Endometrial microvascular endothelial cells (primary cell): Measurements from ENCODE around the gene NR5A1. TPM values are rescaled to one million over a fixed set of nuclear protein-coding genes. Genes with fewer than 3 reads are reported as not detected.

Experiments used
- in situ Hi-C: cut with HindIII; loops from 2 replicates; pipeline ENCODE4 v1.10.0; 2017; ENCODE audit warnings: low sequenced_read_pairs, low pct_unique_long_range_greater_than_20kb; ENCODE audit errors: inconsistent ontology term
- total RNA-seq: library from RNA; depleted of rRNA; stranded (reverse); fragments of >200 nt; gene quantifications from one replicate; pipeline ENCODE4 v1.2.3, GENCODE V29; 2015; ENCODE audit errors: inconsistent ontology term

The NR5A1 gene
- total RNA-seq, 1 donor from 2014 or later = not detected

DNA sequence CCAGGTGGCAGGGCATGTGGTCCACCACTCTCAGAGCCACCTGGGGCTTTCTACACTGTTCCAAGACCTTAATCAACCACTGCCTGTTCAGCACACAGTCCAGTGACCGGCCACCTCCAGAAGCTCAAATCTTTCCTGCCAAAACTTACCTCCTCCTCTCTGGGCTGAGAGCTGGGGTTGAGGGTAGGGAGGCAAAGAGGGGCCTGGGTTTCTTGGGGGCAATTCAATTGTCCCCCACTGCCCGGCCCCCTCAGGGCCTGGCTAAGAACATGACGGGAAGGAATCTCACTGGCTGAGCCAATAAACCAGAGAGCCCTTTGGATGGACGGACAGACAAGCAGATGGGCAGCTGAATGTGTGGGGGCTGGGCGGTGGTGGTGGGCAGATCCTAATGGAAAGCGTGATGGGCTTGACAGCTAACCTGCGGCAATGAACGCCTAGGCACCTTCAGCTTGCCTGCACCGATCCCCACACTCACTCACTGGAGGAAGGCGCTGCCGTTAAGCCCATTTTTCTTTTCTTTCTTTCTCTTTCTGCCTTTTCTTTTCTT, 5.4 kb downstream of the NR5A1 start:
- in situ Hi-C loops = no loop called here

DNA sequence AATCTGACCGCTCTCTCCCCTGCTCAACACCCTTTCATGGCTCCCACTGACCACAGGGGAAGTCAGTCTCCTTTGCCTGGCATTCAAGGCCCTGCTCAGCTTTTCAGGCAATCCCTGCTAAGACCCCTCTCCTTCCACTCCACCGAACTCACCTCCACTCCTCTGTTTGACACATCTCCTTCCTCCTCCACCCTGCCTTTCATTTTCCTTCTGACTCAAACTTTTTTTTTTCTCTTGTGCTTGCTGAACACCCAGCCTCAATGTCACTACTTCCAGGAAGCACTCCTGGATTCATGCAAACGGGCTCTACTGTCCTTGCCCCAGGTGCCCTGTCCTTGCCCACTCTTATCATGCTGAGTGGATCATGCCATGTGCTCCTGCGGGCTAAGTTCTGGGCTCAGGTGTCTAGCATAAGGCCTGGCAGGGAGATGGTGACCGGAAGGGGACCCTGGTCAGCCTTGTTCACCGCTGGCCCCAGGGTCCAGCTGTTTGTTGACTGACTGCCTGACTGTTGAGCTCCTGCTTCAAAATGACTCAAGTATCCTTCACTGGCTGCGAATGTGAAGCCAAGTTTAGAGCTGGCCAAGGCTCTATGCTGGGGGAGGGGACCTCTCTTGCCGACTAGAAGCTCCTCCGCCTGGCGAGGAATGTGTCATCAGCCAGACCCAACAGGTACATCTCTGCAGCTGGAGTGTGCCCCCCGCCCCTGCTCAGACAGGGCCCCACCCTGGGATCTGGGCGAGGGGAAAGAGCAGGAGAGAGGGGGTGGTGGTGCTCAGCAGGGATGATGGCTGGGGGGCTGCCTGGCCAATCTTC, 6.2 kb downstream of the NR5A1 start:
- in situ Hi-C loops = no loop called here

DNA sequence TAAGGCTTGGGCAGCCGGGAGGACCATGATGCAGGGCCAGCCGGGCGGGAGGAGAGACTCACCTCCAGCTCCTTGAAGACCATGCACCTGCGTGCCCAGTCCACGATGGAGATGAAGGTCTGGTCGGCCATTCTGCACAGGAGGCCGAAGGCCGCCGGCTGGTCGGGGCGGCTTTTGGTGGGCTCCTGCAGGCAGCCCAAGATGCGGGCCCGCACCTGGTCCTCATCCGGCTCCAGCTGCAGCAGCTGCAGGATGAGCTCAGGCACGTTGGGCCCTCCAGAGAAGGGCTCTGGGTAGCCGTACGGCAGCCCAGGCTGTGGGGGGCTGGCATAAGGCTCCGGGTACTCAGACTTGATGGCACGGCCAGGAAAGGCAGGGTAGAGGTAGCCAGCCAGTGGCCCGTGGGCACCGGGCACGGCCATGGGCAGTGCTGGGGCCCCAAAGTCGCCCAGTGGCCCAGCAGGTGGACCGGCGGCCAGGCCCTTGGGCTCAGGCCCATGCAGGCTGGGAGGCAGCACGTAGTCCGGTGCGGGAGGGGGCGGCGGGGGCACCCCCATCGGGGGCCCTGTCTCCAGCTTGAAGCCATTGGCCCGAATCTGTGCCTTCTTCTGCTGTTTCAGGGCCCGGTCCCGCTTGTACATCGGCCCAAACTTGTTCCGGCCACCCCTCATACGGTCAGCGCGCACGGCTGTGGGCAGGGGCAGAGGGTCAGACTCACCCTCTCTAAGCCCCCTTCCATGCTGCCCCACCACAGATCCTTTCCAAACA, 7.0 kb downstream of the NR5A1 start:
- in situ Hi-C loops = no loop called here

DNA sequence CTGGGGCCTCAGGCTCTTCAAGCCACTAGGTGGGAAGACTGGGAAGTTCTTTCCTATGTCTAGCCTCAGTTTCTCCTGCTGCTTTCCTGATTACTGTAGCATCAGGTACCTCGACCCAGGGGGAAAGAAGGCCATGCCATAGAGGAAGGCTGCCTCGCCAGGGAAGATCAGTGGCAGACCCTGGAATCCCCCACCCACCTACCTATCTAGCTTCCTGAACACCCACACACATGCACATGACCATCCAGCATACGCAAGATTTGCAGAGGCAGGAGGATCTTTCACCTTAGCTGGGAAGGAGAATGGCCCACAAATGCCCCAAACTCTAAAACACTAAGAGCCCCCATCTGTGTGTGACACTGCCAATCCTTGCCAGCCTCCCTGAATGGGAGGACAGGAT, 8.0 kb downstream of the NR5A1 start:
- in situ Hi-C loops = no loop called here

DNA sequence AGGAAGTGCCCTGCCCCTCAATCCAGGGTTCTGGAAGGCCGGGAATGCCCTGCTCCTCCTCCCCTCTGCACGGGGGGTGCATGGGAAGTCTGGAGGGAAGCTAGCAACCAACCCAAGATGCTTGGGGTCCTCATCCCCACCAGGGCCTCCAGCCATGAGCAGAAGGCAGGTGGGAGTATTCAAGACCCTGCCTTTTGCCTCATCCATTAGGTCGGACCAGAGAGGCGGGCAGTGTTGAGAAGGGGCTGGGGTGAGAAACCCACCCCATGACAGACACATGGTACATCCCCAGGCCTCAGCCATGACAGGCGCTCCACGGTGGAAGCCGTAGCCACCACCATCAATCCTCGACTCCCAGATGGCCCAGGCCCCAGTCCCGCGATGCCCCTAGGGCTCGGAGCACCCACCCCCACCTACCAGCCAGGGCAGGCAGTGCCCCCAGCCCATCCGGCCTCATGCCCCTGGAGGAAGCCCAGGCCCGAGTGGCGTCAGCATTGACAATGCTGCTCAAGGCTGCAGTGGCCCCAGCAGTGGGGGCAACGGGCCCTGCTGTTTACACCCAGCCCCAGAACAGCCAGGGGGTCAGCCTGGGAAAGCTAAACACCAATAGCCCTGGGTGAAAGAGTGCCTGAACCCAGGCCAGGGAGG, 8.6 kb downstream of the NR5A1 start:
- in situ Hi-C loops = no loop called here

DNA sequence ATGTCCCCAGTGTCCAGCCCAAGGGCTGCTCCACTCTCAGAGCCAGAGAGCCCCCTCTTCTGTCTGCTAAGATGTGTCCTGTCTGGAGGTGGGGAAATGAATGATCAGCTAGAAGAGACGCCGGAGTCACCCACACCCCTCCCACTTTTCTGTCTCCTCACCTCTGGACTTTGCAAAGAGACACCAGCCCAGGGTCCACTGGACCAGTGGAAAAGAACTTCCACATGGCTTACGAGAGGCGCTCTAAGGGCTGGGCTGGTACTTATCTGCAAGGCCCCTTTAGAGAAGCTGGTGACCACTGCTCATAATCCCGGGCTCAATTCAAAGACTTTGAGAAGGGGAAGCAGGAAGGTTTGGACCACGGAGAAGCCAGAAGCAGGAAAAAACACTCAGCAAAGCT, 9.2 kb downstream of the NR5A1 start:
- in situ Hi-C loops = no loop called here

DNA sequence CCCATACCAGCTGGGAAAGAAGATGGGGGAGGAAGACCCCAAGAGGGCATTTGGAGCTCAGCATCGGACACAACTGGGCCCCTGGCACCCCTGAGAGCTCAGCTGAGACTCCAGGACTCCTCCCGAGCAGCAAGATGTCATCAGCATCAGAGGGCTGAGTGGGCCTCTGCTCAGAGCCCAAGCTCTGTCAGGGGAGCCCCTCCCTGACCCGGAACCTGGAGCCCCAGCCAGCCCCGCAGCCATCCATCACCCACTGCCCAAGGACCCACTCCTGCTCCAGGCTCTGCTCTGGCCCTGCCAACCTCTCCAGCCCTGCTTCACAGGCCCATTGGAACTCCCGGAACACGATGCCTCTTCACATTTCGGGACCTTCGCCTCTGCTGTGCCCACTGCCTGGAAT, 9.8 kb downstream of the NR5A1 start:
- in situ Hi-C loops = no loop called here

DNA sequence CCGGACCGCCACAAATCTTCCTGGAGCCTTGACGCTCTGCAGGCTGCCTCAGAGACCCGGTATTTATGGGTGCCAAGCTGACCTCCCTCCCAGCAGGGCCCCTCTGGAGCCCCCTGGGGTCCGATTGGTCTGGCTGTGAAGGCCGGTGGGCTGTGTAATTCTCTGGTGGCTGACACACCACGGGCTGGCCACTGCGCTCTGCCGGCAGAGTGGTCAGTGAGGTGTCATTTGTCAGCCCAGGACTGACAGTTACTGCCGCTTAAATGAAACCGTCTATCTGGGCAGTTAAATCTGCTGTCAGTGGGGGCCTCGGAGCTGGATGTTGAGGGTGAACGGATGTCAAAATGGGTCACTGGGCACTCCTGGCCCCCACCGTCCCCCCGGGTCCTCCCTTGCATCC, 10.7 kb downstream of the NR5A1 start:
- in situ Hi-C loops = no loop called here

DNA sequence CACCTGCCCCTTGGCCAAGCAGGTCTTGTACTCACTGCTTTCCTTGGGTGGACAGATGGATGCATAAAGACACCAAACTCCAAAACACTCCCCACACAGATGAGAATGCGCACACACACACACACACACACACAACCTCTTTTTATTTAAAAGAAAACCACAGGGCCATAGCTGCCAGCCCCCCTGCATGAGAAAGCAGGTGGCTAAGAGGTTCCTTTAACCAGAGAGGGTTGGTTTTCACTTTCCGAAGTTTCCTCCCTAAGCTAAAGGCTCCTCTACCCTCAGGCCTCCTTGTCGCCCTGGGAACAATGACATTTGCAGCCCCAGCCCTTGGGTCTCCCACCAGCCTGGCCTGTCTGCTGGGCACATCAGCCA, 11.1 kb downstream of the NR5A1 start:
- in situ Hi-C loops = no loop called here

DNA sequence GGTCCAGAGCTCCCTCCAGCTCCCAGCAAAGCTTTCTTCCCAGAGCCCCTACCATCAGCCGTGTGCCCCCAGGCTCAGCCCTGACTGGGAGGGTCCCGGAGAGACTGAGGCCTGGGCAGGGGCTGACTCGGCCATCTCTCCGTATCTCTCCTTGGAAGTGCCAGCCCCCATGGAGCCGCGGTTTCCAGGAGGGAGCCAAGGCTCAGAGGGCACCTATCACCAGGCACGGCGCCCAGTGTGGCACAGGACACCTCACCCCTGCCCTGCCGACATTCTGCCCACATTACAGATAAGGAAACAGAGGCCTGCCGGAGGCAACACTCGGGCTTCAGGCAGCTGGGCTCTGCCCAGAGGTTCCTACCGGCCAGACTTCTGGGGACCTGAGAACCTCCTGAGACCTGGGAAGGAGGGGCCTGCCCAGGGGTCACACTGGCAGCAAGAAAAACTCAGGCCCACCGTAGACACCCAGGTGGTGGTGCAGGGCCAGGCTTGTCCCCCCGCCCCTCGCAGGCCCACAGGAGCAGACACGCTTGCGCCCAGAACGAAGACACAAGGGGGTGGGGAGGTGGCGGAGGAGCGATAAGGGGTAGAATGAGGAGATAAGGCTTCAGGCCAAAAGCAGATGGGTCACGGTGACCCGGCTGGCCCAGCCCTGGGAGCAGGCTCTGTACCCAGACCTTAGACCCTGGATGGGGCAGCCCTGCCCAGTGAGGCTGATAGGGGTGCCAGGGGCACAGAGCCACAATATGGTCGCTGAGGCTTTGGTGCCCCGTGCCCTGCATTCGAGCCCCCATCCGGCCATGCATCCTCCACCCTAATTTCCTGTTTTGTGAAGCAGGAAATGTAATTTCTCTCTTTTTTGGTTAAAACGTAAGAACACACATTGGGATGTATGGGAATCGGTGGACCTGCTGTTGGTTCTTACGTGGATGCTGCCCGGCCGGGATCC, 11.8 kb downstream of the NR5A1 start:
- in situ Hi-C loops = no loop called here

DNA sequence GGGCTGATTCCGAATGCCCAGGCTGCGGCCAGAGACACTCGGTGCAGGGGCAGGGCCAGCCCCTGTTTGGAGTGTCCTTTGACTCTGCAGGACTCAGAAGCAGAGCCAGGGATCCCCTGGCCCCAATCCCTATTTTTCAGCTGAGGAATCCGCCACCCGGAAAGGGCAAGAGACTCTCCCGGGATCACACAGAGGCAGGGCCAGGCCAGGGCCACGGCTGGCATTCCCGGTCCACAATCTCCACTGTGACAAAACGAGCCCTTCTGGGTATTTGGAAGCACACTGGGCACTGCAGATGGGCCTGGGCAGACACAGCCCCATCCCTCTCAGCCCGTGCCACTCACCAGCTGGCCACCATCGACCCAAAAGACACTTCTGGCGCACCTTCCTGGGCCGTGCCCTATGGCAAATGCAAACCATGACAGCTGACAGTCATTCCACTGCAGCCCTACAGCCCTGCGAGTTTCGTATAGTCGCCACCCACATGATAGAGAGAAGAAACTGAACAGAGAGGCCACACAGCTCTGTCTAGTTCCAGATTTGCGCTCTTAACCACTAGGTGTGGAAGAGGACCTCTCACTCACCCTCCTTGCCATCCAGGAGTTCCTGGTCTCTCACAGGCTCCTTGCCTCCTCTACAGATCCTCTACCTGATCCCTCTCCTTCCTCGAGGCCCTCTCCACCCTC, 13.3 kb downstream of the NR5A1 start:
- in situ Hi-C loops = no loop called here

DNA sequence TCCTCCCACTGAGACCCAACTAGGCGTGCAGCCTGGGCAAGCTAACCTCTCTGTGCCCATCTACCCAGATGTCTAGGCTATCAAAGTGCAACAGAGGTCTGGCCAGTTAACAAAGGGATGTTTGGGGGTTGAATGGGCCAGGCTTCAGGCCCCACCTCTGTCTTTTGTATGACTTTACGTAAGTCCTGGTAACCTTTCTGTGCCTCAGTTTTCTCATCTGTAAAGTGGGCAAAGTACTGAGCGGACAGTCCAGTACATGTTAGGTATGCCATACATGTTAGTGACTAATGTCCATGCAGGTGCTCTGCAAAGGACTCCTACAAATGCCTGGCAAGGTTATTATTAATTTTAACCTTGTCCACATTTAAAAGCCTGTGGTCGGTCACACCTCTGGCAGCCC, 14.0 kb downstream of the NR5A1 start:
- in situ Hi-C loops = no loop called here

DNA sequence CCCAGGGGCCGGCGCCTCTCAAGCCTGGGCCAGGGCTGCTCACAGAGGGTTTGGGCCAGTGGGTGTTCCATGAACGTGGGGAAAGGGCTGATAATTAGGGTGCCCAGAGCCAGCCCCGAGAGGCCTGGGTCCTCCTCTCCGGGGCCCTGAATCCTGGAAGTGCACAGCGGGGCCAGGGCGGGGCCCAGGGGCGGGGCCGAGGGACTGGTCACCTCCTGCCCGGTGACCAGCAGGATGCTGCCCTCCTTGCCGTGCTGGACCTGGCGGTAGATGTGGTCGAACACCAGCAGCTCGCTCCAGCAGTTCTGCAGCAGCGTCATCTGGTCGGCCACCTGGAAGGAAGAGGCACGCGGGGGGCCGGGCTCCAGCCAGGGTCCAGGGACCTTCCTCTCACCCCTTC, 14.4 kb downstream of the NR5A1 start:
- in situ Hi-C loops = no loop called here

DNA sequence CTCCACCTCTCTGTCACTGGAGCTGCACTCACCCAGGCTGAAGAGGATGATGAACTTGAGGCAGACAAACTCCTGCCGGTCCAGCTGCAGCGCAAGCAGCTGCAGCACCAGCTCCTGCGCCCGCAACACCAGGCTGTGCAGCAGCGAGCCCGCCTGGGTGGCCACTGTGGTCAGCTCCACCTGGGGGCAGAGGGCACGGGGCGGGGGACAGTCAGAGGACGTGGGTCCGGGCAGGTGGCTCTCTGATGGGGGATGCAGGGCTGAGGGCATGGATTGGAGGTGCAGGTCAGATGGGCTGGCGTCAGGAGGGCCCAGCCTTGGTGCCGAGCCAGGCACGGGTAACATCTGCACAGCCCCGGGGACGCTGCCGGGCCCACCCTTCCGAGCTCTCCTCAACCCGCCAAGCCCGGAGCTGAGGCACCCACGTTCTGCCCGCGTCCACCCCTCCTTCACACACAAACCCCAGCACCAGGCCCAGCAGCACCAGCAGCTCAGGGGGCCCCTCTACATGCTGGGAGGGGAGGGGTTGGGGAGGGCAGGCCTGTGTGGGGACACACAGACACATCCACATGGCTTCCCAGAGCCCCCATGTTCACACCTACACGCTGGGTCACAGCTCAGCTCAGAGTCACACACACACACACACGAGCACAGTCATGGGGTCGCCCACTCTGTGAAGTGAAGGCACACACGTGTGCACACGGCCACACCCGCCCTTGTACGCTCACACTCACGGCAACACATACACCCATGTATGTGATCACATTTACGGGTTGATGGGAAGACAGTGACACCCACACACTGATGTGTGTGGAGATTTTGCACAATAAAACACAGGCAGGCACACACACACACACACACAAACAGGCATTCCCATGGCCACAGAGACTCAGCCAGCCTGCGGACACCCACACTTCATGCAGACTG, 15.9 kb downstream of the NR5A1 start:
- in situ Hi-C loops = no loop called here

DNA sequence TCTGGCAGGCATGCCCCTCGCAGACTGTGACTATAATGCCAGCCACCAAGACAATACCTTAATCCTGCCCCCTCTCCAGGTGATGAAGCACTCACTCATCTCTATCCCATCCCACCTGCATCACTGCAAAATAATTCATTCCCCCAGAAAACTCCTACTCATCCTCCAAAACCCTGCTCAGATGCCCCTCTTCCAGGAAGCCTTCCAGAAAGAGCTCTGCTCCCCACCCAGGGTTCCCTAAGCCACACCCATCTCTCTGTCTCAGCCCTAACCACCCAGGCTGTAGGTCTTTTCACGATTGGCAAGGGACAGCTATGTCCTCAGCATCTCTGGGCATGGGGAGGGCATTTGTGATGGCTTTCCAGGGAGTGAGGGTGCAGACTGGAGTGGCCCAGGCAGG, 17.2 kb downstream of the NR5A1 start:
- in situ Hi-C loops = no loop called here

DNA sequence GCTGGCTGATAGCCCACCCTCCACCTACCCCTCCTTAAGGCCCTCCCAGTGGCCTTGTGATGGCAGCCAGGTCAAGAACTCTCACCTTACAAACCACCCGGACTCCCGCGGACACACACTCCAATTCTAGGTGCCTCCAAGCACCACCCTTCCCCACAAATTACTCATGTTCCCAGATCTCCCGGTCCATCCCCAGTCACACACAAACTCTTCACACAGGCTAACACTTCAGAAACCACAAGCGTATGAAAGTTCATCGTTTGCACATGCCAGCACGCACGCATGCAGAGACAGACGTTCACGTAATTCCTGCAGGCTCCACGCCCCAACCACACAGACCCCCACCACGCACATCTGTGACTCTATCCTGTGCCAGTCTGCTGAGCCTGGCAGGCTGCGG, 18.0 kb downstream of the NR5A1 start:
- in situ Hi-C loops = no loop called here

DNA sequence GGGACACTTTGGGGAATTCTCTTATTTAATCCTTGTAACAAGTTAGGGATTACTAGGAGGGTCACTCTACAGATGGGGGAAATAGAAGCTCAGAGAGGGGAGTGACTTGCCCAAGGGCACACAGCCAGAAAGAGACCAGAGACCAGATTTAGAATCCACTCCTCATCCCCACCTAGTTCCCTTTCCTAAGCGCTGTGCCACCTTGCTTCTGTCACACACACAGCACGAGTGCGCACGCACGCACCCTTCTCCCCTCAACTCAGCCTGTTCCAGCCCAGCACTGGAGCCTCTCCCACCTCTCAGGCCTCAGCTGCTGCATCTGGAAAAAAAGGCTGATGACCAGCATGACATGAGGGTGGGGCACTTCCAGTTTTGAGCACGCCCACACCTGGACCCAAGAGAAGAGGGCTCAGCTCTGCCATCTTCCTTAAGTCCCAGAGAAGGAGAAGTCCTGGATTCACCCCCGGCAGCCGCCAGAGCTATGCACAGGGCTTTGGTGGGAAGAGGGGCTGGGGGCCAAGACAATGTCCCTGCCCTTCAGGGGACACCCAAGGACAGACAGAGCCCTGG, 18.5 kb downstream of the NR5A1 start:
- in situ Hi-C loops = no loop called here
